ENCODE measurements around the gene EME1.
A peak's percentile ranks its signal among the peaks of the same experiment; 100 is the strongest.

DNA sequence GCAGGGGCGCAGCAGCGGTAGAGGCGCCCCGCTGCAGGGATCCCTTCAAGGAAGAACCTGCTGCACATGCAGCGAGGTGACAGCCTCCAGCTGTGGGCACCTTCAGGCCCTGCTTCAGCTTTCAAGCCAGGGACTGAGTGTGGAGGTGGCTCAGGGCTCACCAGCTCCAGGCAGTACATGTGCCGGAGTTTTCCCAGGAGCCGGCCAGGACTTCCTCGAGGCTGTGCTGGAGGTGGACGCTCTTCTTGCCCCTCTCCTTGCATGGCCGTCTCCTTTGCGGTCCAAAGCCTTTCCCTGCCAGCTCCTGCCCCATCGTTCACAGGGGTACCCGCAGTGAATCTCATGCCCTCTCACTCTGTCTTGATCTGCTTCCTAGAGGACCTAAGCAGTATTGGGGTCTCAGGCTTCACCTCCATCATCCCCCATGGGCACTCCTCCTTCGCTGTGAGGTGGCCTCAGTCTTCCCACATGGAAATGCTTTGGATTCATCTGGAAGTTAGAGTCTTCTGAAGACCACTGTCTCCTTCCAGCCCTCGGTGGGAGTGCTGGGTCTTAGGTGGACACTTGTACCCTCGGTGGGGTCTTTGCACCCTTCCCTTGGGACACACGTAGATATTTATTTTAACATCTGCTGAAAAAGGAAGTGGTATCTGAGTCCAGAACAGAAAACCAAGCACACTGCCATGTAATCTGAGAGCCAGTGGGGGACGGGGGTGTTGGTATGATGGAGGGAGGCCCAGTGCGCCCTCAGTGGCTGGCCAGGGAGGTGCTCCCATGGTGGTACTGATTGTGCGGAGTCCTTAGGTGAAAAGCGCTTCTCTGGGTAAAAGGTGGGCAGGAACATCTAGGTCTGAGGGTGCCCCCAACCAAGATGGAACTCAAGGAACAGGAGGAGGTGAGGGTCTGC, 20.1 kb upstream of the EME1 start:
- TF ChIP-seq POLR2A (IDR thresholded peaks at IDR 0.05; ENCODE audit: low read depth, low read length) (0 out of 2 replicates have a peak, but pooled peaks have one; percentile 23), TAF1 (IDR thresholded peaks at IDR 0.05; ENCODE audit: low read depth, low read length) (no peak), PAX5 (IDR thresholded peaks at IDR 0.05; ENCODE audit: insufficient read depth, low read length, severe bottlenecking) (no peak), POLR2AphosphoS5 (IDR thresholded peaks at IDR 0.05; ENCODE audit: low read depth, low read length) (no peak), SPI1 (IDR thresholded peaks at IDR 0.05; ENCODE audit: low read depth, low read length) (no peak)
